HL-60 (cell line): ENCODE data around the gene ALKBH5.

Experiments used
- CTCF ChIP-seq: IDR thresholded peaks from one replicate; pipeline ENCODE4 v1.5.1; 2011; ENCODE audit warnings: low read length, control low read depth, inconsistent platforms; ENCODE audit not compliant: insufficient read depth
- POLR2AphosphoS5 ChIP-seq: IDR thresholded peaks from 2 replicates; pipeline ENCODE4 v1.6.1; 2012; ENCODE audit warnings: low read depth
- REST ChIP-seq: IDR thresholded peaks from 2 replicates; pipeline ENCODE4 v1.6.1; 2012; ENCODE audit warnings: low read depth; ENCODE audit not compliant: insufficient replicate concordance

GRCh38 chr17:18141210-18141803 lies 42.3 kb upstream of the ALKBH5 start:
- no peak for TF ChIP-seq POLR2AphosphoS5
- TF ChIP-seq CTCF, result no peak
- TF ChIP-seq REST, result no peak
